GM18870 (cell line): ENCODE results near the gene PRKCA.
"Not testable (repeated sequence)": the region's sequence is repeated elsewhere in the genome, so short reads cannot be mapped to it uniquely, and the experiment has no call there.

Experiments
- ATAC-seq: cut with Tn5 transposase; IDR thresholded peaks from one replicate; pipeline ENCODE4 v1.9.1; 2021; ENCODE audit warnings: moderate library complexity; ENCODE audit not compliant: unreplicated experiment

PRKCA gene

DNA sequence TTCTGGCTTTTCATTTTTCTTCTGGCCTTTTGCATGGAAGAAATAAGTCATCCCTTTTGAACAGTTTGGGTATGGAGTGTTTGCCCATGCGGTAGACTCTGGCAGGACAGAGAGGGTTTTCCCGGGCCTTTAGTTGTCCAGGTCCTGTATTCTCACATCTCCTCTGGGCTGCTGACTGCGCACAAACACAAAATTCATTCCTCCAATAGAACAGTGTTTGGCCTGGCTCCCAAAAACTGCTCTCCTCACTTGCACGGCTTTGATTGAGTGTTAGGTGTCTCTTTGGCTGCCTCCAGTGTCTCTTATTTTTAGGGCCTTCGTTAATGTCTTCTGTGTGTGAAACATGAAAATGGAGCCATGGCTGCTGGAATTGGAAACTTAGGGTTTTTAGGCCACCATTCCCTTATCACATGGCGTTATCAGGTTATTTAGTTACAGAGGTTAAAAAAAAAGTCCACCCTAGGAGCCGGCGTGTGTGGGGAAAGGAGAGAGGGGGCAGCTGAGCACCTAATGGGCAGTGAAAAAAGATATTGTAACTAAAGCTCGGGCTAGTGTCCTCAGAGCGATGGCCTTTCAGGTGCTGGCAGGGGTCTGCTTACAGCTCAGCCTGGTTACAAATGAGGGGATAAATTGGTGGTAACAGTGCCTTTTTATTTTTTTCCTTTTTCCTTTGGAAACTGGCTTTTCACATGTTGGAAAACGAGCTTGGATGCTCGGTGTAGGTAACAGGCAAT, 47.3 kb downstream of the PRKCA start:
- ATAC-seq: no peak

GRCh38 chr17:66350576-66350975, 48.2 kb downstream of the PRKCA start:
- ATAC-seq: not testable (repeated sequence)

DNA sequence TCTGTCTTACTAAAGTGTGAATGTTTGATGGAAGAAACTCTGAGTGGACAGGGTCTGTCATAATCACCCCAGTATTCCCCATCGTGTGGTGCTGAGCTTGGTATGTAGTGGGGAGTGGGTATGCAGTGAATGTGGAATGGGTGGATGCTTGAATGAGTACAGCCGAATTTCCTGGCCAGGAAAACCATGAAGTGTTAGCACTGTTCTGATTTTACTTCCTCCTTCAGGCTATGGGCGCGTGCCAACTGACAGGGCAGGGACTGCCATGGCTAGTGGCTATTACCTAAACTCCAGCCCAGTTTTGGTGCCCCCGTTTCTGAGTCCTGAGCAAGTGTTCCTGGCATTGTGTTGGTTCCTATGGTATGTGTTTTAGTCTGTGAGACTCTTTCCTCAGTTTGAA, 48.6 kb downstream of the PRKCA start:
- no peak for ATAC-seq

GRCh38 chr17:66351701-66352100, 49.3 kb downstream of the PRKCA start:
- no peak for ATAC-seq

- no peak for ATAC-seq
Measured at GRCh38 chr17:66353937-66354401, 51.6 kb downstream of the PRKCA start.

DNA sequence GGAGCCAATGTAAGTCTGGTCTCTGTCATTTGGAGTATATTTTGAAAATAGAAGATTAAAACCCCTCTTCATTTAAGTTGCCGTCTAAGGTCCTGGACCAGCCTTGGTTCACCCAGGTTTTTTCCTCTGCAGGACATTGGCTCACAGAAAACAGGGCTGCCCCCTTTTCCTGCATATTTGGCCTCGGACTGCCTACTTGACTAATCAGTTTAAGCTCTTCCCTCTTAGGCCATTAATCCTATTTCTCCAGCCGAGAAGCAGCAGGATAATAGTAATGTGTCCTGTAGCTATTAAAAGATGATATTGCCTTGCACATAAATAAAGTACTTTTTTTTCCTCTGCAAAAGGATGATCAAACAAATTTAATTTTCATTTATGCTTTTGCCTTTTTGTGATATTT, 52.1 kb downstream of the PRKCA start:
- no peak for ATAC-seq

- no peak for ATAC-seq
Measured at GRCh38 chr17:66354981-66355380, 52.6 kb downstream of the PRKCA start.

DNA sequence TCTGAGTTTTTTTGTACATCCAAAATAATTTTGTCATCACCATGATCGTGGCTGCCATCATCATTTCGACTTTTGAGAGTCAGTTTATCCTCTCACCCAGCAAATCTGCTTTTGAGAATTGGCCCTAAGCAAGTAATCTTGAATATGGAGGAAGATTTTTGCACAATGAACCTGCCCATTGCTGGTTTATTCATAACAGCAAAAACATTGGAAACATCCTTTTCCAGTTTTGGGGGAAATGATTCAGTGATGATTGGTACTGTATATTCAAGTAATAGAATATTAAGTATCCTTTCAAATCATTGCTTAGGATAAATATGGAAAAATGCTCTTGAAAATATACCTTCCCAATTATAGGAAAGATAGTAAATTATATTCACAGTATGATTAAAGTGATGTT, 53.1 kb downstream of the PRKCA start:
- ATAC-seq: no peak

DNA sequence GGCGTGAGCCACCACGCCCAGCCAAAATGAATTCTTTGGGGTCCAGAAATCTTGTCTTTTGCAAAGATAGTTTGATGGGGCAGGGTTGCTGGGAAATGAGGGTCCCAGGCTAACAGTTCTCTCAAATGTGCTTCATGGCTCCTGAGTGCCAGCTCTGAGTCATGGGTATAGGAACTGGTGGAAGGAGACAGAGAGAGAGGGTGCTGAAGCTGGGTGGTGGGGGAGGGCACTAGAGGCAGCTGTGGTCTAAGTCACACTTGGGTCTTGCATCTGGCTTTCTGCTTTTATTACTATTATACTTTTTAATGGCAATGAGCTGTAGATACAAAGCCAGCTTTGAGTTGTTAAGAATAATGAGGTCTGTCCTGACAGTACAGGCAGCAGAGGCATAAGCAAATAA, 54.6 kb downstream of the PRKCA start:
- no peak for ATAC-seq

GRCh38 chr17:66359351-66359750, 56.9 kb downstream of the PRKCA start:
- ATAC-seq: no peak

DNA sequence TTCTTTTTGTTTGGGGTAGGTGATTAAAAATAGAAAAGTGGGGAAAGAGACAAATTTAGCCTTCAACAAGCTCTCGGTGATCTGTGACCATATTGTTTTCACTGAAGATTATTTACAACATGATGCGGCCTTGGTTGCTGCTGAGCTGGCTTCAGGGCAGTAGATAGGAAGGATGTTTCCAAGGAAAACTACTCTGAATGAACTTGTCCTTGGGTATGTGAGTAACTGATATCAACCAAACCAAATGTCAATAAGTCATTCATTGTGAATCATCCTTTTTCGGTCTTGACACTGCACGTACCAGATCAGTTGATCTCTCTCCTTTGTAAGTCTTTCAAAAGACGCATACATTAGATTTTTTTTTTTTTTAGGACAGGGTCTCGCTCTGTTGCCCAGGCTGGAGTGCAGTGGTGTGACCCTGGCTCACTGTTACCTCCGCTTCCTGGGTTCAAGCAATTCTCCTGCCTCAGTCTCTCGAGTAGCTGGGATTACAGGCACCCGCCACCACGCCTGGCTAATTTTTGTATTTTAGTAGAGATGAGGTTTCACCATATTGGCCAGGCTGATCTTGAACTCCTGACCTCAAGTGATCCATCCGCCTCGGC, 58.6 kb downstream of the PRKCA start:
- ATAC-seq: not testable (repeated sequence)

DNA sequence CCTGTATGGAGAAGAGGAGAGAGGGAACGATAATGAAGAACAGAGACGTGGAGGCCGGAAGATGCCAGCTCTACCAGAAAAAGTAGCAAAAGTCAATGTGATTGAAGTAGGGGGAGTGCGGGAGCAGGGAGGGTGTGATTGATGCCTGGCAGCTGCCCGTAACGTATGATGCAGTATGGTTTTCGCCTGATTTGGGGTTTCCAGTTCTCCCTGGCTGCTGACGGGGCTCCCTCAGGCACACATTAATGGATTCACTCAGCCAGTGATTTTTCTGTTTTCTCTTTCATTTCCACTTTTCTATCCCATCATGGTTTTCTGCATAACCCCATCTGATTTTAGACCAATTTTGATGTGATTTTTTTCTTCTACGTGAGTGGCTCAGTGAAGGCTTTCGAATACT, 62.1 kb downstream of the PRKCA start:
- ATAC-seq: no peak

- no peak for ATAC-seq
Measured at GRCh38 chr17:66364990-66365490, 62.6 kb downstream of the PRKCA start.

DNA sequence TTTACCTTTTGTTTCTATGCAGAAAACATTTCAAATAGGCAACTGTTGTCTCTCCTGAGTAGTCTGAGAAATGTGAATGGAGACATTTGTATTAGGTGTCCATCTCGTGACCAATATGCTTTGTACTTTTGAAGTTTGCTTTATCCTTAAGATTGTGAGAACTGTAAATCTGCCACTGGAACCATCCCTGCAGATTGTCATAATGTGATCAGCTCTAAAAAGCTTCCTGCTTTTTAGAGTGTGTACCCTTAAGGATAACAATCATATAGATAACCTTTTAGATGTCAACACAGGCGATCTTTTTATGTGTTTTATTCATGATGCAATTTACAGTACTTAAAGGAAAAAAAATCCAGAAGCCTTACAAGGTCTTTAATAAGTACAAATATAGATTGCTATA, 63.5 kb downstream of the PRKCA start:
- no peak for ATAC-seq

- ATAC-seq: no peak
Measured at GRCh38 chr17:66367107-66367506, 64.7 kb downstream of the PRKCA start.

DNA sequence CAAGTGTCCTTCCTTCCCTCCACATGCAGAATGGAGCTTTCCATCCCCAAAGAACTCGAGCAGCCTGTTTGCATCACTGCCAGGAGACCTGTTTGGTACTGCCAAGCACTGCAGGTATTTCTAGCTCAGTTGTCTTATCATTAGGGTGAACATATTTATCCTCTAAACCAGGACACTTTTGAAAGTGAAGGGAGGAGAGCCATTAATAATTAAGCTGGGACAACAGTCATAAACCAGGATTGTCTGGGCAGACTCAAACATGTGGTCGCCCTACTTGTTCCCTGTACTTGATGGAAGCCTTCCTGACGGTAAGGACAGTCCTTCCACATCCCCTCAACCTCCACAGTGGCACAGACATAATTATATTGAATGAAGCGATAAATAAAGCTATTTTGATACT, 67.4 kb downstream of the PRKCA start:
- no peak for ATAC-seq

DNA sequence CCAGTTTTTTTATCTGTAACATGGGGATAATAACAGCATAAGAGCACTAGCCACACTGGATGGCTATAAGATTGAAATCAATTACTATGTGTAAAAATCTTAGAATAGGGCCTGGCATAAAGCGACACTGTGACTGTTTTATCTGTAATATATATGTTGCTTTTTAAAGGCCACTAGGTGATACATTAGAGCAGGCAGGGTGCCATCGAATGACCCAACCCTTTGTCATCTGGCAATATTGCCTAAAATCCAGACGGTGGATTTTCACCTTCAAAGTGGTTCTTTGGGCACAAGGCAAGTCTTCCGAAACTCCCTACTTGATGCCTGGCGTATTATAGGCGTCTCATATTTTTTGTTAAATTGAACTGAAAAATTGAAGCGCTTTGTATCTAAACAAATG, 69.1 kb downstream of the PRKCA start:
- ATAC-seq: no peak

DNA sequence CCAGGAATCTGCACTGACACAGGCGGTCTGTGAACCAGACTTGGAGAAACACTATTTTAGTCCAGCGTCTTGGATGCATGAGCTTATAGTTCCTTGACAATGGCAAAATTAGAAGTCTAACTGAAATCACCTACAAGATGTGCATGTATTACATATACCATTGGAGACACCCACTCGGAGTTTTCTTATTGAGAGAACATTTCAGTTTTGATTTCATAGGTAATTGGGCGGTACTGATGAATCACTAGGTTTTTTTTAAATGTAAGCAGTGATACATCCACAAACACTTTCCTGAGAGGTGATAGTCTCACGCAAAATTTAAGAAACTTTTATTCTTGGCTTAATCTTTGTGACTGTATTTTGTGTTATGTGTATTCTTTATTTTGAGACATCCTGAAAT, 69.8 kb downstream of the PRKCA start:
- ATAC-seq: no peak

DNA sequence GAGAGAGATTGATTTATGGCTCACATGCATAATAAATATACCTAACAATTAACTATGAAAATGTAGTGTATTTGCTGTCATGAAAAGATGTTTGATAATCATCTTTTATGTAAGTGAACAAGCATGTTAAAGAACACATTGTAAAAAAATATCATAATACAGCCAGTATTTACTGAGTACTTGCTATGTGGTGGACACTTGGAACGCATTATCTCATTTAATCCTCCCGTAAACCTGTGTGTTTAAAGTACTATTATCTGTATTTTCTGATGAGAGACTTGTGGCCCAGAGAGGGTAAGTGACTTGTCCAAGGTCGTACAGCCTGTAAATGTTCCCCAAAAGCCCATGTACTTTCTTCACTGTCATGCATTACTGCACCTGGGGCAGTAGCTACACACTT, 70.7 kb downstream of the PRKCA start:
- ATAC-seq: no peak

DNA sequence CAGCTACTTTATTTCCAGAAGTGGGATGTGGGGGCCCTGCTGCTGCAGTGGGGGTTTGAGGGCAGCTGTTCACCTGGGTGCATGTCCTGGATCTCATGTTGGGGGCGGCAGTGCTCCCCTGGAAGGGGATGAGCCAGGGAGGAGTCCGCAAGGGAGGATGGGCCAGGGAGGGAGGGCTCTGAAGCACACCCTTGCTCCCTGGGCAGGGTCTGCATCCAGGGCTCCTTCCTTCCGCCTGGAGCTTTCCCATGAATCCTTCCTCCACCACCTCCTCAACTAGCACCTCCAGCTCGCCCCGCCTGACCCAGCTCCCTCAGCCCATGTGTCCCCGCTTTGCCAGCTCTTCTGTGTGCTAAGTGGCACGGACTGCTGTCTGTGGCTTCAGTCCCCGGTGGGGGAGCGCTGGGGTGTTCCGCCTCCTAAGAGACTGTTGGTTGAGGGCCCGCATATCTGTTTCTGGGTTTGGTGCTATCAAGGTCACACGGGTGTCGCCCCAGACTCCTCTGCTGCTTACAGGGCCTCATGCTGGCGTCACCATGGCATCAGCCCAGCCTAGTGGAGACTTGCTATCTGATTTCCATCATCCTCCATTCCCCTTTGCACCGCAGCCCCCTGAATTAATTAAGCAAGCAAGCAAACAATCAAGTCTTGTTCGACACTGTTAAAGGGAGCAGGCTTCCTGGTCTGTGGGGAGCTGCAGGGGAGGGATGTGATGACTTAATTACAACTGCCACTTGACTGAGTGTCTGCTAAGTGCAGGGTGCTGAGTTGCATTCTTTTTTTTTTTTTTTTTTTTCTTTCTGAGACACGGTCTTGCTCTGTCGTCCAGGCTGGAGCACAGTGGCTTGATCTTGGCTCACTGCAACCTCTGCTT, 71.8 kb downstream of the PRKCA start:
- no peak for ATAC-seq

- ATAC-seq: no peak
Measured at GRCh38 chr17:66375121-66375520, 72.7 kb downstream of the PRKCA start.

DNA sequence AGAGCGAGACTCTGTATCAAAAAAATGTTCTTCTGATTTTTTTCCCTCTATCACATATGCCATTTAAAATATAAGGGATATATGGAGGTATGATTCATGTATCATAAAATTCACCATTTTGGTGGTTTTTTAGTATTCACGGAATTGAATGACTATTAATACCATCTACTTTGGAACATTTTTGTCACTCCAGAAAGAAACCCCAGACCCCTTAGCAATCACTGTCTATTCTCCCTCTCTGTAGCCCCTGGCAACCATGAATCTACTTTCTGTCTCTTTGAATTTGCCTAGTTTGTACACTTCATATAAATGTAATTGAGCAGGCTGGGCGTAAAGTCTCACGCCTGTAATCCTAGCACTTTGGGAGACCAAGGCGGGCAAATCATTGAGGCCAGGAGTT, 75.9 kb downstream of the PRKCA start:
- ATAC-seq: no peak
